ENCODE results near the gene SNCG. TPM values are rescaled to one million over a fixed set of nuclear protein-coding genes. Genes with fewer than 3 reads are reported as not detected.
"Not testable (repeated sequence)": the region's sequence is repeated elsewhere in the genome, so short reads cannot be mapped to it uniquely, and the experiment has no call there.

The SNCG gene
- total RNA-seq, 1 experiment from 2014 or later = 99.4 TPM

- no peak overlapping the region for H2AFZ ChIP-seq
Observed at GRCh38 chr10:86972613-86973380, 14.4 kb downstream of the SNCG start.

DNA sequence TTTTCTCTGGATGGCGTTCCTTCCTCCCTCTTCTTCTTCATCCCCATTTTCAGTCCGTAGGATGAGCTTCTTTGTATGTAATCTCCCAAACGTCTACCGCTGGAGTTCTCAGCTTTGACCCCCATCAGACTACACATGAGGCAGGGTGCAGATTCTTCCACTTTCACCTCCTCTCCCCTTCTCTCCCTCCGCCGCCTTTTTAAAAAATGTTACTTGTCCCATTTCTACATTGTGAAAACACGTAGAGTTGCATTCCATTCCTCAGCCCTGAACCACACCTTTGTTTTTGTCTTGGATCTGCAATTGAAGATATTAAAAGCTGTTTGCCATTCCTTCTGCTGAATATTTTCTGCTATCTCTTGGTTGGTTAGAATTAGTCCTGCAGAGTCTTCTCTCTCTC, 16.1 kb downstream of the SNCG start:
- Histone ChIP-seq H3K4me3 (peak overlapping the region; percentile 47; the same call in 1 of the 2 replicates), H3K27ac (peak overlapping the region; percentile 78), H3K4me2 (peak overlapping the region; percentile 80), H3K27me3 (ENCODE audit: insufficient read depth, low read depth) (no peaks in the 10 kb centered on the region), H3K4me1 (replicated peaks; ENCODE audit: insufficient read depth) (peaks cover 63% of the 10 kb centered on the region), H3K36me3 (ENCODE audit: low read depth) (no peaks in the 10 kb centered on the region), H4K20me1 (ENCODE audit: insufficient read depth) (no peaks in the 10 kb centered on the region), H3K79me2 (ENCODE audit: low read depth) (peaks cover 9% of the 10 kb centered on the region; the same call in 1 of the 2 replicates), H3K9me3 (ENCODE audit: insufficient read depth, low read depth) (no peaks in the 10 kb centered on the region), H3K9me2 (ENCODE audit: insufficient read depth) (no peaks in the 10 kb centered on the region), H3F3A (ENCODE audit: insufficient read depth, low read depth) (peaks cover 53% of the 10 kb centered on the region), H2AFZ (no peak overlapping the region; the same call in none of the 2 replicates)
- TF ChIP-seq CTCF (conservative IDR thresholded peaks at IDR 0.05) (no peak), EZH2 (IDR thresholded peaks at IDR 0.05; ENCODE audit: low read depth) (no peak)
- ChIA-PET POLR2A (ENCODE audit: unreplicated experiment) (interaction anchor here (0.6 to 0.7 kb wide), 2 partner anchors 91 to 117 kb away, joined by 6 to 7 read pairs; no protein-coding TSS in a partner anchor), CTCF (interaction anchor here (0.6 kb wide), 1 partner anchor 9 kb away, joined by 3 read pairs; no protein-coding TSS in a partner anchor)
- DNase-seq = peak in 1 of 2 experiments; percentile 88
- BruUV-seq (replicated peaks) = no TSS peak
- intact Hi-C loops (cut with micrococcal nuclease; ENCODE audit: unreplicated experiment) = loop anchor here (5.0 kb wide), 1 partner anchor 48 kb away; the partner anchor contains the start of gene FAM25A

More at GRCh38 chr10:86972613-86973380, 14.4 kb downstream of the SNCG start:
- ChIA-PET CTCF (no interaction called here), POLR2A (ENCODE audit: unreplicated experiment) (no interaction called here)
- Histone ChIP-seq H3K79me2 (ENCODE audit: low read depth) (peaks cover 24% of the 10 kb centered on the region), H3K9me2 (ENCODE audit: insufficient read depth) (no peaks in the 10 kb centered on the region), H3K36me3 (ENCODE audit: low read depth) (no peaks in the 10 kb centered on the region), H3K27me3 (ENCODE audit: insufficient read depth, low read depth) (no peaks in the 10 kb centered on the region), H3K4me3 (no peak overlapping the region), H3F3A (ENCODE audit: insufficient read depth, low read depth) (peaks cover 47% of the 10 kb centered on the region), H4K20me1 (ENCODE audit: insufficient read depth) (no peaks in the 10 kb centered on the region), H3K4me2 (peak overlapping the region; percentile 95; the same call in 1 of the 2 replicates), H3K4me1 (replicated peaks; ENCODE audit: insufficient read depth) (peaks cover 55% of the 10 kb centered on the region), H3K9me3 (ENCODE audit: insufficient read depth, low read depth) (no peaks in the 10 kb centered on the region), H3K27ac (peak overlapping the region; percentile 91)
- no peak for DNase-seq
- intact Hi-C loops (cut with micrococcal nuclease; ENCODE audit: unreplicated experiment) = loop anchor here (5.0 kb wide), 1 partner anchor 50 kb away; the partner anchor contains the start of gene FAM25A
- no TSS peak for BruUV-seq (replicated peaks)
- TF ChIP-seq CTCF (conservative IDR thresholded peaks at IDR 0.05) (no peak), EZH2 (IDR thresholded peaks at IDR 0.05; ENCODE audit: low read depth) (no peak)

- ChIA-PET POLR2A (ENCODE audit: unreplicated experiment) (no interaction called here), CTCF (no interaction called here)
- Histone ChIP-seq H3K4me2 (no peak overlapping the region), H3K9me3 (ENCODE audit: insufficient read depth, low read depth) (no peaks in the 10 kb centered on the region), H2AFZ (no peak overlapping the region), H3F3A (ENCODE audit: insufficient read depth, low read depth) (peaks cover 40% of the 10 kb centered on the region), H3K27ac (no peak overlapping the region), H3K27me3 (ENCODE audit: insufficient read depth, low read depth) (no peaks in the 10 kb centered on the region), H4K20me1 (ENCODE audit: insufficient read depth) (no peaks in the 10 kb centered on the region), H3K36me3 (ENCODE audit: low read depth) (no peaks in the 10 kb centered on the region), H3K4me1 (replicated peaks; ENCODE audit: insufficient read depth) (peaks cover 69% of the 10 kb centered on the region), H3K79me2 (ENCODE audit: low read depth) (no peaks in the 10 kb centered on the region), H3K4me3 (no peak overlapping the region), H3K9me2 (ENCODE audit: insufficient read depth) (no peaks in the 10 kb centered on the region)
- intact Hi-C loops (cut with micrococcal nuclease; ENCODE audit: unreplicated experiment) = no loop called here
- no peak for DNase-seq
- no peak for TF ChIP-seq CTCF (conservative IDR thresholded peaks at IDR 0.05)
- no peak for TF ChIP-seq EZH2 (IDR thresholded peaks at IDR 0.05; ENCODE audit: low read depth)
- no TSS peak for BruUV-seq (replicated peaks)
Observed at GRCh38 chr10:86976362-86977056, 18.1 kb downstream of the SNCG start.

DNA sequence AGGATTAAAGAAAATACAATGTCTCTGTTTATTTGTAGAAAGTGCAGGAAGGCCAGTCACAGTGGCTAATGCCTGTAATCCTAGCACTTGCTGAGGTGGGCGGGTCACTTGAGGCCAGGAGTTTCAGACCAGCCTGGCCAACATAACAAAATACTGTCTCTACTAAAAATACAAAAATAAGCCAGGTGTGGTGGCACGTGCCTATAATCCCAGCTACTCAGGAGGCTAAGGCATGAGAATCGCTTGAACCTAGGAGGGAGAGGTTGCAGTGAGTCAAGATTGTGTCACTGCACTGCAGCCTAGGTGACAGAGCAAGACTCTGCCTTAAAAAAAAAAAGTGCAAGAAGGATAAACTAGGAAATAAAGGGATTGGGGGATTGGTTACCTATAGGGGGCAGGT, 20.1 kb downstream of the SNCG start:
- CTCF ChIA-PET; H3K9me3 ChIP-seq (ENCODE audit: insufficient read depth, low read depth); H3K4me3 ChIP-seq; H2AFZ ChIP-seq; H4K20me1 ChIP-seq (ENCODE audit: insufficient read depth); BruUV-seq (replicated peaks); H3K79me2 ChIP-seq (ENCODE audit: low read depth); POLR2A ChIA-PET (ENCODE audit: unreplicated experiment); H3K36me3 ChIP-seq (ENCODE audit: low read depth); H3K27me3 ChIP-seq (ENCODE audit: insufficient read depth, low read depth); intact Hi-C loops (cut with micrococcal nuclease; ENCODE audit: unreplicated experiment); H3K9me2 ChIP-seq (ENCODE audit: insufficient read depth): not testable (repeated sequence)
- H3K4me2 ChIP-seq = peak overlapping the region; percentile 15
- H3K4me1 ChIP-seq (replicated peaks; ENCODE audit: insufficient read depth) = peaks cover 50% of the 10 kb centered on the region
- DNase-seq = peak in 1 of 2 experiments; percentile 55
- H3F3A ChIP-seq (ENCODE audit: insufficient read depth, low read depth) = peaks cover 25% of the 10 kb centered on the region
- peak overlapping the region; percentile 58 for H3K27ac ChIP-seq

Measured in PC-9 (cell line).